Natural killer cell (primary cell): Measurements from ENCODE around the gene ATF7. TPM values are rescaled to one million over a fixed set of nuclear protein-coding genes. Genes with fewer than 3 reads are reported as not detected.

Experiments
- ATAC-seq, 3 donors: fragments of 150-1000 bp in 2 of 3; fragments of 200-7000 bp in 1 of 3; cut with Tn5 transposase; 1 replicate in 1 of 3; 2 replicates in 2 of 3; pipeline ENCODE4 v1.10.0; 2021; ENCODE audit warnings: mild to moderate bottlenecking in 2 of 3, moderate library complexity in 2 of 3
- DNase-seq, 2 donors: peaks; one replicate each; pipeline versions ENCODE4 v3.0.0 to v3.0.0-alpha.2; 2013 to 2021; ENCODE audit warnings: mixed read lengths in 1 of 2
- H3K27ac ChIP-seq: one replicate; pipeline ENCODE4 v1.5.1; 2013; ENCODE audit warnings: mild to moderate bottlenecking, low read length
- H3K27me3 ChIP-seq: one replicate; pipeline ENCODE4 v1.6.1; 2013; ENCODE audit warnings: low read length; ENCODE audit not compliant: control insufficient read depth, insufficient read depth
- H3K36me3 ChIP-seq: one replicate; pipeline ENCODE4 v1.6.1; 2013; ENCODE audit warnings: low read length; ENCODE audit not compliant: control insufficient read depth, insufficient read depth
- H3K4me1 ChIP-seq: one replicate; pipeline ENCODE4 v1.6.1; 2013; ENCODE audit warnings: low read length; ENCODE audit not compliant: control insufficient read depth, insufficient read depth
- H3K4me3 ChIP-seq: one replicate; pipeline ENCODE4 v1.5.1; 2013; ENCODE audit warnings: low read length
- H3K9me3 ChIP-seq: one replicate; pipeline ENCODE4 v1.6.1; 2013; ENCODE audit warnings: low read length; ENCODE audit not compliant: control insufficient read depth, insufficient read depth
- H3K27ac Mint-ChIP-seq, 2 donors: one replicate each; pipeline ENCODE4 v1.8.0; 2022; ENCODE audit warnings: mild to moderate bottlenecking in 2 of 2, mixed read lengths in 2 of 2, moderate library complexity in 1 of 2
- H3K27me3 Mint-ChIP-seq, 2 donors: one replicate each; pipeline ENCODE4 v1.8.0; 2022; ENCODE audit warnings: low read depth in 2 of 2, mixed read lengths in 2 of 2
- H3K36me3 Mint-ChIP-seq: one replicate; pipeline ENCODE4 v1.8.0; 2022; ENCODE audit warnings: mixed read lengths
- H3K4me1 Mint-ChIP-seq, 2 donors: one replicate each; pipeline ENCODE4 v1.8.0; 2022; ENCODE audit warnings: mixed read lengths in 2 of 2
- H3K4me3 Mint-ChIP-seq: one replicate; pipeline ENCODE4 v1.8.0; 2022; ENCODE audit warnings: mild to moderate bottlenecking, moderate library complexity, mixed read lengths
- H3K9me3 Mint-ChIP-seq, 2 donors: one replicate each; pipeline ENCODE4 v1.8.0; 2022; ENCODE audit warnings: mixed read lengths in 2 of 2
- WGBS: methylation state at CpG from one replicate; pipeline ENCODE4 v1.1.7; 2013; ENCODE audit warnings: missing lambda C conversion rate; ENCODE audit not compliant: insufficient coverage; 5-methylcytosine and 5-hydroxymethylcytosine counted together
- intact Hi-C: fragments of 100-400 bp; cut with micrococcal nuclease; formaldehyde crosslinking; loops from one replicate; pipeline ENCODE4 v1.14.2; 2022
- total RNA-seq, 4 donors: library from RNA; stranded (reverse); fragments of 120-200 nt in 1 of 4; gene quantifications; one replicate each; pipeline versions ENCODE4 v1.2.3 to v1.2.4, GENCODE V29; 2013 to 2022
- TF ChIP-seq, protein P1 (sequence below): fragments of 200-600 bp; IDR thresholded peaks from one replicate; pipeline ENCODE4 v1.8.0; 2022; ENCODE audit warnings: antibody characterized with exemption

Gene ATF7
- total RNA-seq, 3 donors from 2014 or later (not counting 1 experiment from before 2014, with no cell fraction given), result 32.3 to 42.3 (median 34.9) TPM

DNA sequence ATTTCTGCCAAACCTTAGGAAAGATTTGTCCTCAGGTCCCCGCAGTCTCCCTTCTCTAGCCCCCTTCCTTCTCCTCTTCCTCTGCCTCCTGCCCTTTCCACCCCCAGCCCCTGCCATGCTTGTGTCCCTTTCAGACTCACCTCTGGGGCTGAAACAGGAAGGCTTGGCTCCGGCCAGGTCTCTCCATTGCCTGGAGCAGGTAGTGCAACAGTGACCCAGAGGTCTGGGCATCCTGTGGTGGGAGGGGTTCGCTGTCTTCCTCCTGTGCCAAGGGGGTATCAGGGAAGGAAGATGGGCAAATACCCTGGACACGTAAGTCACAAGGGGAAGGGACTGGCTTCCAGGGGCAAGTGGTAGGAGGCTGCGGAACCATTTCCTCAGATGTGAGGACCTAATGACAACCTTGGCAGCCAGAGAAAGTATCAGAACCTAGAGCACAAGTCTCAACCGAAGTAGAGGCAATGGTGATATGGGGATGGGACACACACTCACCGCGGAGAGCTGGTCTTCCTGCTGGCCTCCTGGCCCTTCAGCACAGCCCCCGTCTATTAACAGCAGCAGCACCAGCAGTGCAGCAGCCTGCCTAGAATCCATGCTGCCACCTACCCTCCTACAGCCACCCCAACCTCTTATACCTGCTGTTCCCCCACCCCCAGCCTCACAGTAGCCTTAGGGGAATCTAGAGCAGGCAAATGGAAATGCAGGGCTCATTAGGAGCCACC lies 119.1 kb downstream of the ATF7 start, which contains the start of gene NPFF:
Gene NPFF (minus strand): TSS at position 604 of the 722 bp plus-strand sequence. CDS start 10 bp downstream, at position 594.
- no peak for ATAC-seq
- Mint-ChIP-seq H3K4me3 (no peak within 1 kb of the TSS), H3K4me1 (peaks cover 9 to 10% of the 10 kb centered on the region in 2 donors), H3K36me3 (no peaks in the 10 kb centered on the region), H3K27ac (no peak within 1 kb of the TSS), H3K9me3 (no peaks in the 10 kb centered on the region), H3K27me3 (no peaks in the 10 kb centered on the region)
- no peak for DNase-seq
- no peaks in the 10 kb centered on the region for H3K9me3 ChIP-seq
- TF ChIP-seq, protein P1, sequence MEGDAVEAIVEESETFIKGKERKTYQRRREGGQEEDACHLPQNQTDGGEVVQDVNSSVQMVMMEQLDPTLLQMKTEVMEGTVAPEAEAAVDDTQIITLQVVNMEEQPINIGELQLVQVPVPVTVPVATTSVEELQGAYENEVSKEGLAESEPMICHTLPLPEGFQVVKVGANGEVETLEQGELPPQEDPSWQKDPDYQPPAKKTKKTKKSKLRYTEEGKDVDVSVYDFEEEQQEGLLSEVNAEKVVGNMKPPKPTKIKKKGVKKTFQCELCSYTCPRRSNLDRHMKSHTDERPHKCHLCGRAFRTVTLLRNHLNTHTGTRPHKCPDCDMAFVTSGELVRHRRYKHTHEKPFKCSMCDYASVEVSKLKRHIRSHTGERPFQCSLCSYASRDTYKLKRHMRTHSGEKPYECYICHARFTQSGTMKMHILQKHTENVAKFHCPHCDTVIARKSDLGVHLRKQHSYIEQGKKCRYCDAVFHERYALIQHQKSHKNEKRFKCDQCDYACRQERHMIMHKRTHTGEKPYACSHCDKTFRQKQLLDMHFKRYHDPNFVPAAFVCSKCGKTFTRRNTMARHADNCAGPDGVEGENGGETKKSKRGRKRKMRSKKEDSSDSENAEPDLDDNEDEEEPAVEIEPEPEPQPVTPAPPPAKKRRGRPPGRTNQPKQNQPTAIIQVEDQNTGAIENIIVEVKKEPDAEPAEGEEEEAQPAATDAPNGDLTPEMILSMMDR, result no peak
- H3K27me3 ChIP-seq, result no peaks in the 10 kb centered on the region
- intact Hi-C loops, result loop anchor here (10.0 kb wide), 2 partner anchors 182 to 302 kb away; partner anchors contain the start of genes AAAS and ITGB7
- peaks cover 35% of the 10 kb centered on the region for H3K36me3 ChIP-seq
- no peak within 1 kb of the TSS for H3K4me3 ChIP-seq
- 94% methylated on average over 9 of the region's 9 CpGs for WGBS
- peaks cover 12% of the 10 kb centered on the region for H3K4me1 ChIP-seq
- no peak within 1 kb of the TSS for H3K27ac ChIP-seq

DNA sequence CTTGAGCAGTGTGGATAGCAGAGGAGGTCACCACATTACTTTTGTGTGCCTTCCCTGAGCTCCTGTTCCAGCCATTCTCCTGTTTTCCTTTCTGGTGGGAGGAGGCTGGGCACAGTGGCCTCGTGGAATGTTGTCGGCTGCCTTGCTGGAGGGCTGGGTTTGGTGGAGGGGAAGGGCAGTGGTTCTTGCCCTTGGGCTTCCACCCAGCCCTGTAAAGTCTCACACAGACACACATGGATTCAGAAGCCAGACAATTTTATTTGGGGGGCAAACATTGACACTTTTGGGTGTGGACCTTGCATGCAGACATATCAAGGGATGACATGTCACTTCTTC lies 119.8 kb downstream of the ATF7 start:
- H3K36me3 ChIP-seq, result peaks cover 29% of the 10 kb centered on the region
- H3K4me3 ChIP-seq, result no peak overlapping the region
- WGBS, result 100% methylated on average over 2 of the region's 2 CpGs
- no peak overlapping the region for H3K27ac Mint-ChIP-seq
- TF ChIP-seq, protein P1, result no peak
- H3K27me3 Mint-ChIP-seq, result no peaks in the 10 kb centered on the region
- H3K27me3 ChIP-seq, result no peaks in the 10 kb centered on the region
- ATAC-seq (no peak), DNase-seq (no peak)
- no peak overlapping the region for H3K4me3 Mint-ChIP-seq
- no peaks in the 10 kb centered on the region for H3K9me3 ChIP-seq
- peaks cover 19% of the 10 kb centered on the region for H3K4me1 ChIP-seq
- intact Hi-C loops, result loop anchor here (10.0 kb wide), 2 partner anchors 182 to 302 kb away; partner anchors contain the start of genes AAAS and ITGB7
- H3K36me3 Mint-ChIP-seq, result no peaks in the 10 kb centered on the region
- H3K27ac ChIP-seq, result no peak overlapping the region
- H3K4me1 Mint-ChIP-seq, result peaks cover 12 to 15% of the 10 kb centered on the region in 2 donors
- no peaks in the 10 kb centered on the region for H3K9me3 Mint-ChIP-seq

DNA sequence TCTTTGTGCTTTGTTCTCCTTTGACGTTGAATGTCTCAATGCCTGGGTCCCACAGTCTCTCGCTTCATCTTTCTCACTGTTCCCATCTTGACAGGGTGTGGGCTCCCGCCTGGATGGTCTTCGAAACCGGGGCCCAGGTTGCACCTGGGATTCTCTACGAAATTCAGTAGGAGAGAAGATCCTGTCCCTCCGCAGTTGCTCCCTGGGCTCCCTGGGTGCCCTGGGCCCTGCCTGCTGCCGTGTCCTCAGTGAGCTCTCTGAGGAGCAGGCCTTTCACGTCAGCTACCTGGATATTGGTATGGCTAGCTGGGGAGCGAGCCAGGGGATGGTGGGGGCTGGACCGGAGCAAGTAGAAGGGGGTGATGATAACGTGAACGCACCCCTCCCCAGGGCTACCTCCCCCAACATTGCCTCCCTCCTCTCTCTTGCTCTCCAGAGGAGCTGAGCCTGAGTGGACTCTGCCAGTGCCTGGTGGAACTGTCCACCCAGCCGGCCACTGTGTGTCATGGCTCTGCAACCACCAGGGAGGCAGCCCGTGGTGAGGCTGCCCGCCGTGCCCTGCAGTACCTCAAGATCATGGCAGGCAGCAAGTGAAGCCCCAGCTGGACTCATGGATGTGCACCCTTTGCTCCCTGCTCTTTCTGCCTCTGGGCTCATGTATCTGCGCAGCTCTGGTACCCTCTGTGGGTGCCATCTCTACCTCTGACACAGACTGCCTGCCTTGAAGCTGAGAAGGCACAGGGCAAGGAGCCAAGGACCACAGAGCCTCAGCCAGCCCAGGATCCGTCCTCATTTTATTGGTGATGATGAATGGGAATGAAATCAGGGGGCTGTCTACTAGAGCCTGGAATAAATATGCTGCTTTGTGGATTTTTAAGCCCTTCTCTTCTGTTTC lies 120.4 kb downstream of the ATF7 start:
- Histone ChIP-seq H3K36me3 (peaks cover 26% of the 10 kb centered on the region), H3K4me1 (peaks cover 20% of the 10 kb centered on the region), H3K27ac (no peak overlapping the region), H3K4me3 (no peak overlapping the region), H3K27me3 (no peaks in the 10 kb centered on the region), H3K9me3 (no peaks in the 10 kb centered on the region)
- no peaks in the 10 kb centered on the region for H3K9me3 Mint-ChIP-seq
- no peak overlapping the region for H3K4me3 Mint-ChIP-seq
- H3K4me1 Mint-ChIP-seq, result peaks cover 12 to 15% of the 10 kb centered on the region in 2 donors
- H3K27me3 Mint-ChIP-seq, result no peaks in the 10 kb centered on the region
- no peaks in the 10 kb centered on the region for H3K36me3 Mint-ChIP-seq
- DNase-seq, result no peak
- ATAC-seq, result no peak
- WGBS, result 93% methylated on average over 18 of the region's 19 CpGs
- intact Hi-C loops, result loop anchor here (10.0 kb wide), 2 partner anchors 181 to 301 kb away; partner anchors contain the start of genes AAAS and ITGB7
- TF ChIP-seq, protein P1, result no peak
- H3K27ac Mint-ChIP-seq, result peak overlapping the region in 1 of 2 donors; percentile 58
